Stimulated activated CD4-positive, alpha-beta T cell treated with anti-CD3 and anti-CD28 coated beads, Interleukin-1b, Interleukin-23, amount 100 ng/mL, for 48 hours (primary cell): Measurements from ENCODE around the gene KNTC1.
"Not testable (repeated sequence)": the region's sequence is repeated elsewhere in the genome, so short reads cannot be mapped to it uniquely, and the experiment has no call there.

ENCODE experiments used
- DNase-seq: peaks from one replicate; pipeline ENCODE4 v3.0.0-alpha.2; 2020

KNTC1 gene

DNA sequence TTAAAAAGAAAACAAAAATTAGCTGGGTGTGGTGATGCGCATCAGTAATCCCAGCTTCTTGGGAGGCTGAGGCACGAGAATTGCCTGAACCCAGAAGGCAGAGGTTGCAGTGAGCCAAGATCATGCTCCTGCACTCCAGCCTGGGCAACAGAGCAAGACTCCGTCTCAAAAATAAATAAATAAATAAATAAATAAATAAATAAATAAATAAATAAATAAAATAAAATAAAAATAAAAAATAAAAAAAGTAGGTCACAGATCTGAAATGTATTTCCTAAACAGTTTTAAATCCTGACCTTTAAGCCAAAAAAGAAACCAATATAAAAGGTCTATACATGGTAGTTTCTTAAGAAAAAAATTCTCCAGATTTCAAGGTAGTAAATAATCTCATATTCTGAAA lies 14.0 kb upstream of the KNTC1 start:
- DNase-seq, result not testable (repeated sequence)

- no peak for DNase-seq
Observed at GRCh38 chr12:122513660-122514059, 13.4 kb upstream of the KNTC1 start.

GRCh38 chr12:122515275-122515674 lies 11.8 kb upstream of the KNTC1 start:
- DNase-seq, result no peak

- DNase-seq, result no peak
Observed at GRCh38 chr12:122516544-122517361, 10.3 kb upstream of the KNTC1 start.

DNA sequence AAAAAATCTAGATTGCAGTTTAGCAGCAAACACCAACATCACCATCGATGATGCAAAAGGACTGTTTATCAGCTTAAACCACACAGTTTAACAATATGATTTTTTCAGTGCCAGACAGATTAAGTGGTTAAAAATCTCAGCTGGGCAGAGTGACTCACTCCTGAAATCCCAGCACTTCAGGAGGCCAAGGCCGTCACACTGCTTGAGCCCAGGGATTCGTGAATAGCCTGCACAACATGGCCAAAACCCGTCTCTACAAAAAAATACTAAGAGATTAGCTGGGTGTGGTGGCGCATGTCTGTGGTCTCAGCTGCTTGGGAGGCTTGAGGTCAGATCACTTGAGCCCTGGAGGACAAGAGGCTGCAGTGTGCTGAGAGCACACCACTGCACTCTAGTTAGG lies 9.2 kb upstream of the KNTC1 start:
- no peak for DNase-seq

DNA sequence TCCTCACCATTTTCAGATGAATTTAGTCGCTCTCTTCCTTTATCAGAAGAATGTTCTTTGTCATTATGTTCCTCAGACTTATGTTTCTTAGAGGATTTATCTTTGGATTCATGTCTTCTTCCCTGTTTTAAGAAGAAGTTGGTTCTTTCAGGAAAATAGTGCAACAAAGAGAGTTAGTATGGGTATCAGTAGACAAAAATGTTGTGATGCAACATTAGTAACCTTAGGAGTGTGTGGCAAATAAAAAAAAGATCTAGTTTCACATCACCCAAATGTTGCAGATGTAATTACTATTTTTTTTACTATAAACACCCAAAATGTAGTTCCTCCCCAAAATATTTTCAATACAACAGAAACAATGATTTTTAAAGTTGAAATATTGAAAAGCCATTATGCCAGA lies 8.1 kb upstream of the KNTC1 start:
- DNase-seq, result no peak

DNA sequence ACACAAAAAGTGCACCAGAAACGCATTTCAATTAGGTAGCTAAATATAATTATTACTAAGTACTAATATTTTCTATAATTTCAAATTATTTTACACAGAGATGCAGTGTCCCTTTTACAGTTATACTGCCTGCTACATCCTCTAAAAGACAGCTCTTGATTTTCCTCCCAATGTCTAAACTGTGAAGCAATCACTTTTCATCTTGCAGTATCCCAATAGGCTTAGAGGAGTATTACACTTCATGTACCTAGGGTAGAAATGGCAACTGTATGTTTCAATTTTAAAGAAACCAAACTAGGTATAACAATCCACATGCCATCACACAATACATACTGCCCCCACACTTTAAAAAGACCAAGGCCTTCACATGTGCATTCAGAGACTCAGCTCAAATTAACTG lies 7.6 kb upstream of the KNTC1 start:
- DNase-seq, result no peak

DNA sequence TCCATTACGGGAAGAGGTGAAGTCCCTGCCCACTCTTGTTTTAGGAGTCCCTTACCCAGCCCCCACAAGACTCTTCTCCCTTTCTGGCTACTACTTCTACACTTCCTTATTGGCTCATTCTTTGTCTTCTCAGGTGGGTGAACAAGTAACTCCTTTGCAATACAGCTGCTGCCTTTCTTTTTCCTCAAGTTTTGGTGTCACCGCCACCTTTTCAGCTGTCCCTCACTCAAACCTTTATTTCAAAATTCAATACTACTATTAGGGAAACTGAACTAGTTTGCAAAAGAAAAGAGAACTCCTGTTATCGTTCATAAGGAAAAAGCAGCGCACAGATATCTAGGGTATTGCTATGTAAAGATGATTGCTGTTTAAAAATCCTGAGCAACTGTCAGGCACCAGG lies 6.4 kb upstream of the KNTC1 start:
- no peak for DNase-seq

DNA sequence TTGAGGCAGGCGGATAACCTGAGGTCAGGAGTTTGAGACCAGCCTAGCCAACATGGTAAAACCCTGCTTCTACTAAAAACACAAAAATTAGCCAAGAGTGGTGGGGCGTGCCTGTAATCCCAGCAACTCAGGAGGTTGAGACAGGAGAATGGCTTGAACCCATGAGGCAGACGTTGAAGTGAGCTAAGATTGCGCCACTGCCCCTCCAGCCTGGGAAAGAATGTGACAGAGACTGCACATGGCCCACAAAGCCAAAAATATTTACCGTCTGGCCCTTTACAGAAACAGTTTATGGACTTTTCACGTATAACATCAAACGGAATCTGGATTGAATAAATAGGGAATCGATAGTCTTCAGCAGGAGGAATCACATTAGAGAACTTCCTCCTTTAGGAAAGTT lies 3.8 kb upstream of the KNTC1 start:
- DNase-seq, result no peak

GRCh38 chr12:122523846-122524718 lies 3.0 kb upstream of the KNTC1 start:
- no peak for DNase-seq

DNA sequence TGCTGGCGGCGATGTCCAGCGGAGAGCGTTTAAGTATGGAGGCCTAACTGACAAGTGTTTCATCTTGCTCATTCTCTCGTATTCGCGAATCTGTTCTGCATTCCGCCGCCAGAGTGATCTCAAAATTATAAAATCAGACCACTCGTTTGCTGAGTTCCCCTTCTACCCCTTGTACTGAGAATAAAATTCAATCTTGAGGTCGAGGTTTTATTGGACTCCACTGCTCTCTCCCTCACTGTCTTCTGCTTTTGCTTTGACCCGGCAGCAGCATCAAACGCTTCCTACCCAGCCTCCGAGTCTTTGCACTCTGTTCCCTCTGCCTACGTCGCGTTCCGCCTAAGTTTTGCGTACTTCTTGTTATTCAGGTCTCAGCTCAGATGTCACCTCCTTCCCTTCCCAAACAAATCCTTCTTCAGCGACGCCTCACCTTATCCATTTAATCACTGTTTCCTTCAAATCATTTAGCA lies 462 bp downstream of the KNTC1 start:
- peak; percentile 48 for DNase-seq

- no peak for DNase-seq
Observed at GRCh38 chr12:122528582-122528981, 1.5 kb downstream of the KNTC1 start.

- no peak for DNase-seq
Observed at GRCh38 chr12:122528992-122529391, 1.9 kb downstream of the KNTC1 start.

GRCh38 chr12:122533856-122534255 lies 6.8 kb downstream of the KNTC1 start:
- no peak for DNase-seq

DNA sequence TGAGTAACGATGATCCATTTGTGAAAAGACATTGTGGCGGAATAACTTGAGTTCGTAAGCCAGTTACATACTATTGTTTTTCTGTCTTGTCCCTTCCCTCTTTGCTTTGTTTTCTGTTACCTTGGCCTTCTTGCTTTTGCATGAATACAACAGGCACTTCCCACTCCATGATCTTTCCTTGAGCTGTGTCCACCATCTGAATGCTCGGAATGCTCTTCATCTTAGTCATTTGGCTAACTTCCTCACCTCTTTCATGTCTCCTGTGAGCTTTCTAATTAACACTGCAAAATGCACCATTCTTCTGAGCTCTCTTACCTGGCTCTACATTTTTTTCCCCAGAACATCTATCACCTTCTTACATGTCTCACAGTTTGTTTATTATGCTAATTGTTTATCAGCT lies 10.0 kb downstream of the KNTC1 start:
- DNase-seq, result no peak

DNA sequence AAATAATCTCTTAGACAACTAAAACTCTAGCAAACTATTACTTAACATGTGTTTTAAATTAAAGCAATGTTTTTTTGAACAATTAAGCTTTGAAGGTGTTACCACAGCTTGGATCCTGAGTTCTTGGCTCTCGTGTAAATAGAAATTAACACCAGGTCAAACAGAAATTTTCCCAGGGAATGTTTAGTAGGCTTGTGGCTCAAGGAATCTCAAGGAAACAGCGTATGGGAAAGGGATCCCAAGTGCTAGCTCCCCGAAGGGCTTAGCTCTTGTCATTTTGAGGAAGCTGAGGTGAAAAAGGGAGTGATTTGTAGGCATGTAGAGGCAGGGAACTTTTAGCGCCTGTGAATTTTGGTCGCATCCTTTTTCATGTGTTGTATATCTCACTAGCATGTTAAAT lies 11.4 kb downstream of the KNTC1 start:
- DNase-seq, result no peak

GRCh38 chr12:122544537-122544936 lies 17.5 kb downstream of the KNTC1 start:
- no peak for DNase-seq

DNA sequence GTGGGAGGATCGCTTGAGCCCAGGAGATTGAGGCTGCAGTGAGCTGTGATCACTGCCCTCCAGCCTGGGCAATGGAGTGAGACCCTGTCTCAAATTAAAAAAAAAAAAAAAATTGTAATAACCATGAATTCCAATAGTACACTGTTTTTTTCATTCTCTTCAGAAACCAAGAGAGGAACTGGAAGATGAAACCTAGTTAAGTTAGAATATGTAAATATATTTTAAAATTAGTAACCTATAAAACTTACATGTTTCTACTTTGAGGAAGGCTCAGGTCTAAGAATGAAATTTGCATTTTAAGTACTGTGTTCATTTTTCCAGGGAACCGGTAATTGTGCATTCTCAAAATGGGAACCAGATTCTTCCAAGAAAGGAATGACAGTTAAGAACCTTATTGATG lies 18.8 kb downstream of the KNTC1 start:
- no peak for DNase-seq

- no peak for DNase-seq
Observed at GRCh38 chr12:122547330-122547729, 20.3 kb downstream of the KNTC1 start.

- no peak for DNase-seq
Observed at GRCh38 chr12:122558745-122559641, 31.9 kb downstream of the KNTC1 start.

- no peak for DNase-seq
Observed at GRCh38 chr12:122560138-122560537, 33.1 kb downstream of the KNTC1 start.

GRCh38 chr12:122563361-122563760 lies 36.3 kb downstream of the KNTC1 start:
- DNase-seq, result no peak

DNA sequence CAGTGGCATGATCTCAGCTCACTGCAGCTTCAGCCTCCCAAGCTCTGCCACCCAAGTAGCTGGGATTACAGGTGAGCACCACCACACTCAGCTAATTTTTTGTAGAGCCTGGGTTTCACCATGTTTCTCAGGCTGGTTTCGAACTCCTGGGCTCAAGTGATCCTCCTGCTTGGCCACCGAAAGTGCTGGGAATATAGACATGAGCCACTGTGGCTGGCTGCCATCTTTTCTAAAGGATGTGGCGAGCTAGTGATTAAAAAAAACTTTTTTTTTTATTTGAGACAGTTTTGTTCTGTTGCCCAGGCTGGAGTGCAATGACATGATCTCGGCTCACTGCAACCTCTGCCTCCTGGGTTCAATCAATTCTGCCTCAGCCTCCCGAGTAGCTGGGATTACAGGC lies 39.8 kb downstream of the KNTC1 start:
- not testable (repeated sequence) for DNase-seq
